Right atrium auricular region (tissue), 2 donors: Measurements from ENCODE around the gene HSPH1. TPM values are rescaled to one million over a fixed set of nuclear protein-coding genes. Genes with fewer than 3 reads are reported as not detected.

Source experiments
- DNase-seq: peaks from one replicate; pipeline ENCODE4 v3.0.0-alpha.2; 2019; ENCODE audit warnings: low spot score
- H3K27ac ChIP-seq, 2 donors: fragments of 200-600 bp; sonication (generic); 1 replicate in 1 of 2; 2 replicates in 1 of 2; pipeline ENCODE4 v1.5.1; 2016 to 2019
- H3K27me3 ChIP-seq, 2 donors: fragments of 200-600 bp; sonication (generic); one replicate each; pipeline versions ENCODE4 v1.5.1 to v1.6.0; 2017 to 2019
- H3K36me3 ChIP-seq: fragments of 200-600 bp; sonication (generic); one replicate; pipeline ENCODE4 v1.5.1; 2016
- H3K4me1 ChIP-seq, 2 donors: fragments of 200-600 bp; sonication (generic); one replicate each; pipeline versions ENCODE4 v1.5.1 to v1.6.0; 2017 to 2019
- H3K4me3 ChIP-seq, 2 donors: fragments of 200-600 bp; sonication (generic); 1 replicate in 1 of 2; 2 replicates in 1 of 2; pipeline ENCODE4 v1.5.1; 2017 to 2019; ENCODE audit warnings: mild to moderate bottlenecking in 1 of 2, moderate library complexity in 1 of 2
- H3K9me3 ChIP-seq, 2 donors: fragments of 200-600 bp; sonication (generic); one replicate each; pipeline ENCODE4 v1.5.1; 2019
- CTCF ChIP-seq, 2 donors: fragments of 200-600 bp; sonication (generic); IDR thresholded peaks; one replicate each; pipeline ENCODE4 v1.5.1; 2019; ENCODE audit warnings: antibody characterized with exemption in 2 of 2
- total RNA-seq, 2 donors: library from RNA; depleted of rRNA; stranded (reverse); fragments of >200 nt; gene quantifications; one replicate each; pipeline ENCODE4 v1.1.0, GENCODE V29; 2016

The HSPH1 gene
- total RNA-seq, 2 donors from 2014 or later, result 30.7 to 31.7 TPM

- H3K9me3 ChIP-seq, result no peaks in the 10 kb centered on the region
- no peaks in the 10 kb centered on the region for H3K27me3 ChIP-seq
- no peak for TF ChIP-seq CTCF (IDR thresholded peaks at IDR 0.05)
- no peak overlapping the region for H3K4me3 ChIP-seq
- no peak for DNase-seq
- peaks cover 0 to 67% of the 10 kb centered on the region in 2 donors for H3K4me1 ChIP-seq
- no peaks in the 10 kb centered on the region for H3K36me3 ChIP-seq
- peak overlapping the region; percentile 18 to 42 for H3K27ac ChIP-seq
These were observed 42.9 kb upstream of the HSPH1 start for GRCh38 chr13:31204592-31204991.

GRCh38 chr13:31201341-31202031, 39.8 kb upstream of the HSPH1 start:
- TF ChIP-seq CTCF (IDR thresholded peaks at IDR 0.05), result no peak
- no peaks in the 10 kb centered on the region for H3K27me3 ChIP-seq
- no peak for DNase-seq
- peak overlapping the region; percentile 73 to 84 for H3K4me3 ChIP-seq
- H3K36me3 ChIP-seq, result no peaks in the 10 kb centered on the region
- H3K4me1 ChIP-seq, result peaks cover 0 to 42% of the 10 kb centered on the region in 2 donors
- H3K27ac ChIP-seq, result peak overlapping the region; percentile 93 to 94
- no peaks in the 10 kb centered on the region for H3K9me3 ChIP-seq

GRCh38 chr13:31200637-31200971, 38.9 kb upstream of the HSPH1 start:
- H3K27me3 ChIP-seq, result no peaks in the 10 kb centered on the region
- TF ChIP-seq CTCF (IDR thresholded peaks at IDR 0.05), result no peak
- H3K27ac ChIP-seq, result peak overlapping the region; percentile 93 to 94
- no peak for DNase-seq
- H3K36me3 ChIP-seq, result no peaks in the 10 kb centered on the region
- H3K4me1 ChIP-seq, result peaks cover 0 to 42% of the 10 kb centered on the region in 2 donors
- H3K4me3 ChIP-seq, result peak overlapping the region; percentile 73 to 84
- no peaks in the 10 kb centered on the region for H3K9me3 ChIP-seq

- Histone ChIP-seq H3K27ac (peak within 1 kb of the TSS; percentile 93 to 94), H3K4me3 (peak within 1 kb of the TSS; percentile 73 to 84), H3K4me1 (peaks cover 0 to 42% of the 10 kb centered on the region in 2 donors), H3K27me3 (no peaks in the 10 kb centered on the region), H3K9me3 (no peaks in the 10 kb centered on the region), H3K36me3 (no peaks in the 10 kb centered on the region)
- TF ChIP-seq CTCF (IDR thresholded peaks at IDR 0.05), result peak; percentile 72 to 88
- DNase-seq, result peak; percentile 68
These were observed 38.3 kb upstream of the HSPH1 start, which contains the start of gene B3GLCT for GRCh38 chr13:31199849-31200636. Gene B3GLCT (plus strand): TSS chr13:31199975. CDS start chr13:31200085, 110 bp downstream.

GRCh38 chr13:31199527-31199848, 37.8 kb upstream of the HSPH1 start:
- peak overlapping the region; percentile 73 to 84 for H3K4me3 ChIP-seq

More at GRCh38 chr13:31199527-31199848, 37.8 kb upstream of the HSPH1 start:
- Histone ChIP-seq H3K4me1 (peaks cover 0 to 36% of the 10 kb centered on the region in 2 donors), H3K9me3 (no peaks in the 10 kb centered on the region), H3K36me3 (no peaks in the 10 kb centered on the region), H3K27ac (peak overlapping the region; percentile 93 to 94), H3K27me3 (no peaks in the 10 kb centered on the region)
- TF ChIP-seq CTCF (IDR thresholded peaks at IDR 0.05), result no peak
- no peak for DNase-seq
